ENCODE data around the gene PIK3CG. TPM values are rescaled to one million over a fixed set of nuclear protein-coding genes. Genes with fewer than 3 reads are reported as not detected.

Gene PIK3CG
- total RNA-seq, 1 experiment from 2014 or later: 0.13 TPM

DNA sequence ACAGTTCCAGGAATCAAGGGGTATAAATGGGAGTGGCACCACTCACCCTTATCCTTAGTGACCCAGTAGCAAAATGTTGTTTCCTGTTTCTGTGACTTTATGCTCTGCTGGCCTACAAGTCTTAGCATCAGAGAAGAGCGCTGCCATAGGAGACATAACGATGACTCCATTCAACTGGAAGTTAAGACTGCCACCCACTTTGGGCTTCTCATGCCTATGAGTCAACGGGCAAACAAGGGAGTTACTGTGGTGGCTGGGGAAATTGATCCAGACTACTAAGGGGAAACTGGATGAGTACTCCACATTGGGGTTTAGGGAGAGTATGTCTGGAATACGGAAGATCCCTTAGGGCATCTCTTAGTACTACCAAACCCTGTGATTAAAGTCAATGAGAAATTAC, 40.6 kb upstream of the PIK3CG start:
- BruUV-seq (replicated peaks): no TSS peak
- intact Hi-C loops (cut with micrococcal nuclease; ENCODE audit: unreplicated experiment): no loop called here
- in situ Hi-C loops (cut with HindIII; ENCODE audit: low pct_unique_long_range_greater_than_20kb, low sequenced_read_pairs): no loop called here
- TF ChIP-seq, protein P1, sequence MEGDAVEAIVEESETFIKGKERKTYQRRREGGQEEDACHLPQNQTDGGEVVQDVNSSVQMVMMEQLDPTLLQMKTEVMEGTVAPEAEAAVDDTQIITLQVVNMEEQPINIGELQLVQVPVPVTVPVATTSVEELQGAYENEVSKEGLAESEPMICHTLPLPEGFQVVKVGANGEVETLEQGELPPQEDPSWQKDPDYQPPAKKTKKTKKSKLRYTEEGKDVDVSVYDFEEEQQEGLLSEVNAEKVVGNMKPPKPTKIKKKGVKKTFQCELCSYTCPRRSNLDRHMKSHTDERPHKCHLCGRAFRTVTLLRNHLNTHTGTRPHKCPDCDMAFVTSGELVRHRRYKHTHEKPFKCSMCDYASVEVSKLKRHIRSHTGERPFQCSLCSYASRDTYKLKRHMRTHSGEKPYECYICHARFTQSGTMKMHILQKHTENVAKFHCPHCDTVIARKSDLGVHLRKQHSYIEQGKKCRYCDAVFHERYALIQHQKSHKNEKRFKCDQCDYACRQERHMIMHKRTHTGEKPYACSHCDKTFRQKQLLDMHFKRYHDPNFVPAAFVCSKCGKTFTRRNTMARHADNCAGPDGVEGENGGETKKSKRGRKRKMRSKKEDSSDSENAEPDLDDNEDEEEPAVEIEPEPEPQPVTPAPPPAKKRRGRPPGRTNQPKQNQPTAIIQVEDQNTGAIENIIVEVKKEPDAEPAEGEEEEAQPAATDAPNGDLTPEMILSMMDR (IDR thresholded peaks at IDR 0.05): no peak
- TF ChIP-seq, protein P2, sequence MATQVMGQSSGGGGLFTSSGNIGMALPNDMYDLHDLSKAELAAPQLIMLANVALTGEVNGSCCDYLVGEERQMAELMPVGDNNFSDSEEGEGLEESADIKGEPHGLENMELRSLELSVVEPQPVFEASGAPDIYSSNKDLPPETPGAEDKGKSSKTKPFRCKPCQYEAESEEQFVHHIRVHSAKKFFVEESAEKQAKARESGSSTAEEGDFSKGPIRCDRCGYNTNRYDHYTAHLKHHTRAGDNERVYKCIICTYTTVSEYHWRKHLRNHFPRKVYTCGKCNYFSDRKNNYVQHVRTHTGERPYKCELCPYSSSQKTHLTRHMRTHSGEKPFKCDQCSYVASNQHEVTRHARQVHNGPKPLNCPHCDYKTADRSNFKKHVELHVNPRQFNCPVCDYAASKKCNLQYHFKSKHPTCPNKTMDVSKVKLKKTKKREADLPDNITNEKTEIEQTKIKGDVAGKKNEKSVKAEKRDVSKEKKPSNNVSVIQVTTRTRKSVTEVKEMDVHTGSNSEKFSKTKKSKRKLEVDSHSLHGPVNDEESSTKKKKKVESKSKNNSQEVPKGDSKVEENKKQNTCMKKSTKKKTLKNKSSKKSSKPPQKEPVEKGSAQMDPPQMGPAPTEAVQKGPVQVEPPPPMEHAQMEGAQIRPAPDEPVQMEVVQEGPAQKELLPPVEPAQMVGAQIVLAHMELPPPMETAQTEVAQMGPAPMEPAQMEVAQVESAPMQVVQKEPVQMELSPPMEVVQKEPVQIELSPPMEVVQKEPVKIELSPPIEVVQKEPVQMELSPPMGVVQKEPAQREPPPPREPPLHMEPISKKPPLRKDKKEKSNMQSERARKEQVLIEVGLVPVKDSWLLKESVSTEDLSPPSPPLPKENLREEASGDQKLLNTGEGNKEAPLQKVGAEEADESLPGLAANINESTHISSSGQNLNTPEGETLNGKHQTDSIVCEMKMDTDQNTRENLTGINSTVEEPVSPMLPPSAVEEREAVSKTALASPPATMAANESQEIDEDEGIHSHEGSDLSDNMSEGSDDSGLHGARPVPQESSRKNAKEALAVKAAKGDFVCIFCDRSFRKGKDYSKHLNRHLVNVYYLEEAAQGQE (IDR thresholded peaks at IDR 0.05; ENCODE audit: insufficient read depth in 1 of 2, low read depth in 2 of 2, low read length in 1 of 2): no peak
- TF ChIP-seq TCF7L2 (IDR thresholded peaks at IDR 0.05; ENCODE audit: low read depth, low read length) (no peak), POLR2AphosphoS5 (IDR thresholded peaks at IDR 0.05; ENCODE audit: low read depth, low read length) (no peak), SIN3A (IDR thresholded peaks at IDR 0.05; ENCODE audit: borderline replicate concordance, insufficient read depth, low read depth, low read length) (no peak)
- ATAC-seq (no peak), DNase-seq (ENCODE audit: low read depth, low spot score) (no peak)
- Histone ChIP-seq H3K27ac (ENCODE audit: low read length) (no peak overlapping the region), H3K4me1 (ENCODE audit: control insufficient read depth, insufficient read depth, low read length) (no peaks in the 10 kb centered on the region), H3K36me3 (ENCODE audit: control insufficient read depth, insufficient read depth, low read length) (no peaks in the 10 kb centered on the region), H3K9me3 (ENCODE audit: control insufficient read depth, insufficient read depth, low read depth, low read length) (no peaks in the 10 kb centered on the region; the same call in 1 of the 2 replicates), H3K4me3 (ENCODE audit: low read depth in 2 of 2, low read length in 2 of 2) (no peak overlapping the region), H3K27me3 (ENCODE audit: control insufficient read depth, insufficient read depth, low read length) (no peaks in the 10 kb centered on the region)
- CTCF ChIA-PET: no interaction called here
- POLR2A ChIA-PET: no interaction called here

DNA sequence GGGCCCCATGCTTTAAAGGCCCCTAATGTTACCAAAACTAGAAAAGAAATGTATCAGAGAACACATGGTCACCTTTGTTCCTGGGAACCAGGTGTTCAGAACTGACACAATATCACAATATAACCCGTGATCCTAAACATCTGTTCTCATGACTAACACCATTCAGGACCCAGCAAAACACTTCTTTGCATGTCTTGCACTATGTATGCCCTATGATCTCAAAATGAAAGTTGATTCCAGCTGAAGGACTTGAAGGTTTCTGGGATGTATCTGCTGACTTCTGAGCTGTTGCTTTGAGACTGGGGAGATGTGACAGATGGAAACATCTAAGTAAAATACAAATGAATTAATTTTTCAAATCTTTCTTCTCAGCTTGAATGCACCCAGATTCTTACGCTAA, 37.5 kb upstream of the PIK3CG start:
- Histone ChIP-seq H3K9me3 (ENCODE audit: control insufficient read depth, insufficient read depth, low read depth, low read length) (no peaks in the 10 kb centered on the region; the same call in 1 of the 2 replicates), H3K36me3 (ENCODE audit: control insufficient read depth, insufficient read depth, low read length) (no peaks in the 10 kb centered on the region), H3K27me3 (ENCODE audit: control insufficient read depth, insufficient read depth, low read length) (no peaks in the 10 kb centered on the region), H3K4me1 (ENCODE audit: control insufficient read depth, insufficient read depth, low read length) (no peaks in the 10 kb centered on the region), H3K4me3 (ENCODE audit: low read depth in 2 of 2, low read length in 2 of 2) (no peak overlapping the region), H3K27ac (ENCODE audit: low read length) (no peak overlapping the region)
- intact Hi-C loops (cut with micrococcal nuclease; ENCODE audit: unreplicated experiment) (no loop called here), in situ Hi-C loops (cut with HindIII; ENCODE audit: low pct_unique_long_range_greater_than_20kb, low sequenced_read_pairs) (no loop called here)
- TF ChIP-seq, protein P2 (IDR thresholded peaks at IDR 0.05; ENCODE audit: insufficient read depth in 1 of 2, low read depth in 2 of 2, low read length in 1 of 2): no peak
- TF ChIP-seq, protein P1 (IDR thresholded peaks at IDR 0.05): no peak
- TF ChIP-seq TCF7L2 (IDR thresholded peaks at IDR 0.05; ENCODE audit: low read depth, low read length) (no peak), SIN3A (IDR thresholded peaks at IDR 0.05; ENCODE audit: borderline replicate concordance, insufficient read depth, low read depth, low read length) (no peak), POLR2AphosphoS5 (IDR thresholded peaks at IDR 0.05; ENCODE audit: low read depth, low read length) (no peak)
- ChIA-PET POLR2A (no interaction called here), CTCF (no interaction called here)
- no peak for DNase-seq (ENCODE audit: low read depth, low spot score)
- no TSS peak for BruUV-seq (replicated peaks)
- ATAC-seq: no peak
